NB4 (cell line): ENCODE results near the gene DMBX1.

Experiments
- POLR2A ChIP-seq: IDR thresholded peaks from 2 replicates; pipeline ENCODE4 v1.6.1; 2011; ENCODE audit warnings: mild to moderate bottlenecking; ENCODE audit not compliant: insufficient read length; ENCODE audit errors: extremely low read depth
- TF ChIP-seq, protein P1 (sequence below): IDR thresholded peaks from one replicate; pipeline ENCODE4 v1.5.1; 2012; ENCODE audit warnings: low read depth, low read length
- TF ChIP-seq, protein P2 (sequence below): IDR thresholded peaks from 2 replicates; pipeline ENCODE4 v1.6.1; 2011; ENCODE audit warnings: low read depth, low read length

- TF ChIP-seq, protein P1, sequence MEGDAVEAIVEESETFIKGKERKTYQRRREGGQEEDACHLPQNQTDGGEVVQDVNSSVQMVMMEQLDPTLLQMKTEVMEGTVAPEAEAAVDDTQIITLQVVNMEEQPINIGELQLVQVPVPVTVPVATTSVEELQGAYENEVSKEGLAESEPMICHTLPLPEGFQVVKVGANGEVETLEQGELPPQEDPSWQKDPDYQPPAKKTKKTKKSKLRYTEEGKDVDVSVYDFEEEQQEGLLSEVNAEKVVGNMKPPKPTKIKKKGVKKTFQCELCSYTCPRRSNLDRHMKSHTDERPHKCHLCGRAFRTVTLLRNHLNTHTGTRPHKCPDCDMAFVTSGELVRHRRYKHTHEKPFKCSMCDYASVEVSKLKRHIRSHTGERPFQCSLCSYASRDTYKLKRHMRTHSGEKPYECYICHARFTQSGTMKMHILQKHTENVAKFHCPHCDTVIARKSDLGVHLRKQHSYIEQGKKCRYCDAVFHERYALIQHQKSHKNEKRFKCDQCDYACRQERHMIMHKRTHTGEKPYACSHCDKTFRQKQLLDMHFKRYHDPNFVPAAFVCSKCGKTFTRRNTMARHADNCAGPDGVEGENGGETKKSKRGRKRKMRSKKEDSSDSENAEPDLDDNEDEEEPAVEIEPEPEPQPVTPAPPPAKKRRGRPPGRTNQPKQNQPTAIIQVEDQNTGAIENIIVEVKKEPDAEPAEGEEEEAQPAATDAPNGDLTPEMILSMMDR = no peak
- no peak for TF ChIP-seq POLR2A
- TF ChIP-seq, protein P2, sequence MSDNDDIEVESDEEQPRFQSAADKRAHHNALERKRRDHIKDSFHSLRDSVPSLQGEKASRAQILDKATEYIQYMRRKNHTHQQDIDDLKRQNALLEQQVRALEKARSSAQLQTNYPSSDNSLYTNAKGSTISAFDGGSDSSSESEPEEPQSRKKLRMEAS = no peak
These were observed 22.5 kb upstream of the DMBX1 start for GRCh38 chr1:46467183-46467504.
